Suprapubic skin (tissue), 3 donors: Measurements from ENCODE around the gene ABCE1.

Source experiments
- CTCF ChIP-seq, 2 donors: fragments of 200-600 bp in 1 of 2; fragments of 450-650 bp in 1 of 2; sonication (generic) in 1 of 2; IDR thresholded peaks; one replicate each; pipeline ENCODE4 v1.5.1; 2016 to 2019; ENCODE audit warnings: antibody characterized with exemption in 2 of 2, mild to moderate bottlenecking in 1 of 2, moderate library complexity in 1 of 2
- EP300 ChIP-seq: sonication (generic); formaldehyde crosslinking; IDR thresholded peaks from one replicate; pipeline ENCODE4 v1.6.1; 2017; ENCODE audit warnings: antibody characterized with exemption

- TF ChIP-seq CTCF (IDR thresholded peaks at IDR 0.05) (no peak), EP300 (no peak)
These were observed 27.3 kb downstream of the ABCE1 start for GRCh38 chr4:145125396-145125795.
